Fibroblast of skin of abdomen (primary cell): ENCODE measurements around the gene RPL19.
A peak's percentile ranks its signal among the peaks of the same experiment; 100 is the strongest.

Experiments used
- DNase-seq: peaks from one replicate; pipeline ENCODE4 v3.0.0-alpha.2; 2013

RPL19 gene

DNA sequence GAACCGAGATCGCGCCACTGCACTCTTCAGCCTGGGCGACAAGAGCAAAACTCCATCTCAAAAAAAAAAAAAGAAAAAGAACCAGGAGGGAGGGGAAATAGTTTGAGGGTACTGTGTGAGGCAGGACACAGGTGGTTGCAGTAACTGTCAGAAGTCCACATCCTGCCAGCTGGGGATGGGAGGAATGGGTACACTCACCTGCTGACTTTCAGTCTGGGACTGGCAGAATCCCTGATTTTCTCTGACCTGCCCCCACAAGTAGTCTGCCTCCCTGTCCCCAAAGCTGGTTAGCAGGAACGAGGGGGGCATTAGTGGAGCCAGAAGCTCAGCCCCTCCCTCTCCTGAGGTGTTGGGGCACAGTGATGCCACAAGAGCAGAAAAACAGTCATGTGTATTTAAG, 27.0 kb upstream of the RPL19 start:
- DNase-seq: no peak

DNA sequence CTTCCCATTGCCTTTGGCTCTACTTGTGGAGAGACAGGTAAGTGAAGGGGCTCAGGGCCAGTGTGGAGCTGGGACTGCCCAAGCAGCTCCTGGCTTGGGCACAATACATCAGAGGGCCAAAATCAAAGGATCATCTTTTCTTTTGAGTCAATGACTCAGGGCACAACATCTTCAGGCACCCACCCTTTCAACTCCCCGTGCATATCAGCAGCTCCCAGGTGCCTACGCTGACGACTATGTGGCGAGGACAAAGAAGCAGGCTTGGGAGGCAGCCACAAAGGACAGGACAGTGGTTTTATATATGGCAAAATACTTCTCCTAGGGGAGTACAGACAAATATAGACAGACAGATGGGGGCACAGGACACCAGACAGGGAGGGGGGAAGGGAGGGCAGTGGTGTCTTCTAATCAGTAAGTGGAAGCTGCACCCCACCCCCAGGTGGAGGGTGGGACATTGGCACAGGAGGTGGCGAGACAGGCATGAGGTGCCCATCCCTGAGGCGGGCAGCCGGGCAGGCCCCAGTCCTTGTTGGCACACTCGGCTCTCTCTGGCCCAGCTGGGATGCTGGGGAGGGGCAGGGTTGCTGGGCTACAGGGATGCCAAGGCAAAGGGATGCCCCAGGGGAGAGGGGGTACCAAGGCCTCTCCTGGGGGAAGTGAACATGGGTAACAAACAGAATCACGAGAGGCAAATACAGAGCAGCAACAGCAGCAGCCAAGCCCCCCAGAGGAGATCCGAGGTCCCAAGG, 26.4 kb upstream of the RPL19 start:
- no peak for DNase-seq

DNA sequence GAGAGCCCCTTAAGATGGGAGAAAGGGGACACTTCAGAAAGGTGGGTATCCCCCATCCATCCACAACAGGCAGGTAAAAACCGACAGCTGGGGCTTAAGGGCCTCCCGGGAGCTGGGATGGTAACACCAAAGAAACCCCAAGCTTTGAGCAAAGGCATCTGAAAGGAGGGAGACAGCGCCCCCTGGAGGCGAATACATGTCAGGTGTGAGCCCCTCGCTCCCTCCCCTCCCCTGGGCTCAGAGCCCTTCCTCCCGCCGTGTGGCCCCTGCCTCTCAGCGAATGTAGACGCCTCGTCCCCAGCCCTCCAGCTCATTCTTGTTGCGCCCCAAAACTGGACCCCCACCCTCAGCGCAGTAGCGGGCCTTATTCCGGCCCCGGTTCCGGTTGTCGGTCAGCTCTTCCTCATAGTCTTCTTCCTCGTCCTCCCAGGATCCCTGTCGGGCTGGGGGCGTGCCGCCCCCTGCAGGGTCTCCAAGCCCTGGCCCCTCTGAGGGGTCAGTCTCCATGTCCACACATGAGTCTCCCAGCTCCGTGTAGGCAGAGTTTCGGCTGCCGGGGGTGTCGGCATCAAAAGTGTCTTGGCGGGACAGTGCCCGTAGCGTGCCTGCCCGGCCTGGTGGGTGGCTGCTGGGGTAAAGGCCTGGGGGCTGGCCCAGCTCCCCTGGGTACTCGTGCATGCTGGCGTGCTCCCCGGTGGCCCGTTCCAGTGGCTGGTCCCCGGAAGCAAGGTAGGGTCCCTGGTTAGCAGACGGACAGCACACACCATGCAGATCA, 25.0 kb upstream of the RPL19 start:
- peak; percentile 60 for DNase-seq

DNA sequence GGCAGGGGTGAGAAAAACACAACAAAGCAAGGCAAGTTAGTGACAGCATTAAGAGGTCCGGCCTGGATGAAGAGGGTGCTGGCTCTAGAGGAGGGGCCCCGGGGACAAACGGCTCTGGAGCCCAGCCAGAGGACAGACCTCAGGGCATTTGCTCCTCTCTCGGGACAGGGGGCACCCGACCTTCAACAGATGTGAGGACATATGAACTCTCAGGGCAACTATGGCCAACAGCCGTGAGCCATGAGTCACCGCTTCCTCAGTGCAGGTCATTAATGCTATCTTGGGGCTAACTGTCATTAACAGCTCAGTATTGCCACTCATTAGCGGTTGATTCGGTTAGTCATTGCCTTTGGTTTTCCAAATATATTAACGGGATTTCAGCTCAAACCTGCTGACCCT, 24.4 kb upstream of the RPL19 start:
- DNase-seq: no peak

DNA sequence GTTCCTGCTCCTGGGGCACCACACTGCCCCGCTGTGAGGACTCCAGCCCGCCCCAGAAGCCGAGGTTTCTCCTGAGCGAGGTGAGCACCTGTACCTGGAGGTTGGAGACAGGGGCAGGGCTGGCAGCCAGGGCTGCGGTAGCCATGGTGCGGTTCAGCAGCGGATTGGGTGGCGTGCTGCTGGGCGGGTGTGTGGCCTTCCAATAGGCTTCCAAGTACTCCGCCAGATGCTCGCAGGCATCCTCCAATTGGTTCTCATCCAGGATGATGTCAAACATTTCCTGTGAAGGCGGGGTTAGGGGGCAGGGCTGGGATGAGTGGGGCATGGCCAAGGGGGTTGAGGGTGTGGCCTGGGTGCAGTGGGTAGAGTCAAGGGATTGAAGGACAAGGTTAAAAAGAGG, 22.8 kb upstream of the RPL19 start:
- peak; percentile 21 for DNase-seq

DNA sequence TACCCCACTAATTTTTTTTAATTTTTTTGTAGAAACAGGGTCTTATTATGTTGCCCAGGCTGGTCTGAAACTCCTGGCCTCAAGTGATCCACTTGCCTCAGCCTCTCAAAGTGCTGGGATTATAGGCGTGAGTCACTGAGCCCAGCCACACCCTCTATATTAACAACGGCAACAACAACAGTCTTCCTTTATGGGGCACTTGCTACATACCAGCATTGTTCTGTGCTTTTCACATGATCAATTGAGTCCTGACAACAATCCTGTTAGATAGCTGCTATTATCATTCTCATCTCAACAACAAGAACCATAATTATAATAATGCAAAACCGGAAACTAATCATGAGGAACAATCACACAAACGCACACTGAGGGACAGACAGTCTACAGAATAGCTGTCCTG, 21.5 kb upstream of the RPL19 start:
- DNase-seq: no peak

DNA sequence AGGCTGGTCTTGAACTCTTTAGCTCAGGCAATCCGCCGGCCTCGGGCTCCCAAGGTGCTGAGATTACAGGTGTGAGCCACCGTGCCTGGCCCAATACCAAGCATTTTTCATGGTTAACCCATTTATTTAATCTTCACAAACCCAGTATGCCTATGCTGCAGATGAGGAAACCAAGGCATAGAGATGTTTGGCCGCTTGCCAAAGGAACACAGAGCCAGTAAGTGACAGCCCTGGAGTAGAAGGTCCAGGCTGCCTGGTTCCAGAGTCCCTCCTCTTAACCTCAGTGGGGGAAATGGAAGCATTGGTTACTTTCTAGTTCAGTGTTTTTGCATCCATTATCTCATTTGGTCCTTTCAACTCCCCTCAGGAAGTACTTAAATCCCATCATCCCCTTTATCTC, 18.8 kb upstream of the RPL19 start:
- DNase-seq: no peak

DNA sequence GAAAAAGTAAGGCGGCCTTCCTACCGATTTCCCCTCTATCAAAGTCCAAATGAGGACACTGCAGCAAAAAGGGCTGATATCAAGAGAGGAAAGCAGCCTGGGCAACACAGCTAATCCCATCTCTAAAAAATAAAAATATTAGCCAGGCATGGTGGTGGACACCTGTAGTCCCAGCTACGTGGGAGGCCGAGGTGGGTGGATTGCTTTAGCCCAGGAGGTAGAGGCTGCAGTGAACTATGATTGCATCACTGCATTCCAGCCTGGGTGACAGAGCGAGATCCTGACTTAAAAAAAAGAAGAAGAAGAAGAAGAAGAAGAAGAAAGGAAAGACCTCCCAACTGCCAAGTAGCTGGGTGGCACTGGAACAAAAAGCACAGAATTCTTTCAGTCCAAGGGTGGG, 17.0 kb upstream of the RPL19 start:
- DNase-seq: no peak

DNA sequence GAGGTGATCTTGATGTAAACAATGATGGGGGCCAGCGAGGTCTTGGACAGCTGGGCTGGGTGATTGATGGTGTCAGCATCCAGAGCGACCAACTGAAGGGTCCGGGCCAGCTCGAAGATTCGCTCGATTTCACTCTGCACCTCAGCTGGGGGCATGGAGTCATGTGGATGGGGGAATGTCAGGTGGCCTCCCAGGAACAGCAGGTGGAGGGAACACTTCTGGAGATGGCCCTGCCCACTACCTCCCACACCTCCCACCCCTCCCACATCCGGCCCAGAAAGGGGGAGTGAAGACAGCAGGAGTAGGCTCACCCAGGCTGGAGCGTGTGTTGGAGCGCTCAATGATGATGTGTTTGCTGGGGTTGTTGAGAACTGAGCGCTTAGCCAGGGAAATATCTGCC, 16.4 kb upstream of the RPL19 start:
- DNase-seq: no peak

DNA sequence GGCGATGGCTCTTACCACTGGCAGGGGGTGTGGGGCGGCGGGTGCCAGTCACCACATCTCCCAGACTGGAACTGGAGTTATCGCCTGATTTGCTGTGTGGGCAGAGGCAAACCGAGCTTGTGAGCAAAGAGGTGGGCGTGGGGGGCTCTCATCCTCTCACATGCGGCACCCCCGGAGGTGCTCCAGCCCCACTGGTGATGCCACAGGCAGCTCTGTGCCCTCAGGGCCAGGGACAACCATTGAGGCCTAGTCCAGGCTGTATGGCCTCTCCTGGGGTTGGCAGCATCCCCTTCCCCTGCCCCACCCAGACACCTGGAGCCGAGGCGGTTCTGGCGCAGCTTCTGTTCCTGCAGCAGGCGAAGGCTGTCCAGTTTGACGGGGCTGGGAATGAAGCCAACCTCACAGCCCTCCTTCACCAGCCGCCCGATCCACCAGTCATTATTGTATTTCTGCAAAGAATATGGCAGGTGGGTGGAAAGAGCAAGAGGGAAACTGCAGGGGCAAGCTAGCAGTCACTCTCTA, 13.5 kb upstream of the RPL19 start:
- no peak for DNase-seq

DNA sequence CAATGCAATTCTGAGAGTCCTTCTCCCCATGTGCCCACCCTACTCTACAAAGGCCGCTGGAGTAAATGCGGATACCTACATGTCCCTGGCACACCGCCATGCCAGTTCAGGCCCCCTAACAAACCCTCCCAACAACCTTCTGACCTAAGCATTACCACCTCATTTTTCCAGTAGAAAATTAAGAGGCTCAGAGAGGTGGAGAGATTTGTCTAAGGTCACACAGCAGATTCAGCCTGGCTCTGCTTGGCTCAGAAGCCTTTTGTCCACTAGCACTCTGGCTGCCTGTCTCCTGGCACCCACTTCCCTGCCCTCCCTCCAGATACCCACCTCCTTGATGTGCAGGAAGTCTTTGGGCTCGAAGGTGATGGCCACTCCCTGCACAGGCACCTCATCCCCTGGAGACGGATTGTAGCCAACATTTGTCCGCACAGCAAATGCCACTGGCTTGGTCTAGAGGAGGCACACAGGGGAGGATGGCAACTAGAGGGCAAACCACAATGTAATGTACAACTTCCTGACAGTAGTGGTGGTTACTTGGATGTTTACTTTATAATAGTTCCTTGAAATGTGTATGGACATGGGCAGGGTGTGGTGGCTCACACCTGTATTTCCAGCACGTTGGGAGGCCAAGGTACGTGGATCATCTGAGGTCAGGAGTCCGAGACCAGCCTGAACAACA, 12.8 kb upstream of the RPL19 start:
- DNase-seq: no peak

DNA sequence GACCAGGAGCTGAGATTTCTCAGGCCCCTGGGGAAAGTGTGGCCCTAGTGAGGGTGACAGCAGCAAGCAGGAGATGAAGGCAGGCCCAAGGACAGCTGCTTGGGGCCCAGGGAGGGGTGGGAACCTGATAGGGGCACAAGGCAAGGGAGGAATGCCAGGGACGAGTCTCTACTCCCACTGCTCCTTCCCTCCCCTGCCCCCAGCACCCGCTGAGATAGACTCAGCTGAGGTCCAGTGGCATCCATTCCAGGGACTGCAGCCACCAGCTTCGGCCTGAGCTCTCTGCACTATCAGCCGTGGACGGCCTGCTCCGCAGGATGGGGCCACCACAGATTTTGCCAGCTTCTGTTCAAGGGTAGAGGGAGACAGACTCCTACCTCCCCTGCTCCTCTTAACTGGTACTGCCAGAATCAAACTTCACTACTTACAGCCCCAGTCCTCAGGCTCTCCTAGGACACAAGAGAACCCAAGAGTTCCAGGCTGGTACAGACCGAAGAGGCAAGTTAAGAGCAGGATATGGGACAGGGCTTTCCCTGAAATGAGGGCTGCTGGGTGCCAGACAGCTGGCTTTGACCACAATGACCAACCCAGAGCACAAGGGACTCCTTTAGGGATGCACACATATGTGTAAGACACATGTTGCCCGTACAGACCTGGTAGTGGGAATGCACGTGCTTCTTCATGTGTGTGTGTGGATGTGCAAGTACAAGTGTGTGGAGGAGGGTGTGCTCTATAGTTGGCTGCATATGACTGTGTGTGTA, 8.2 kb upstream of the RPL19 start:
- no peak for DNase-seq

DNA sequence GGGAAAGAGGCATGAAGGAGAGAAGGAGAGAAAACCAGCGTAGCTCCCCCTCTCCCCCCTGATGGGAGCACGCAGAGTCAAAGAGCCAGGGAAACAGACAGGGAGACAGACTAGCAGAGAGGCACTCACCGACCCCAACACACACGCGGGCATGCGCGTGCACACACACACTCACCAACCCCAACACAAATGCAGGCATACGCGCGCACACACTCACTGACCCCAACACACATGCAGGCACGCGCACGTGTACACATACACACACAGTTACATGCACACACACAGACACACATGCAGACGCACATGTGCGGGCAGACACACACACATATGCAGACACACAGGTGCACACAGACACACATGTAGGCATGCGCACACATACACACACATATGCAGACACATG, 7.2 kb upstream of the RPL19 start:
- DNase-seq: no peak

DNA sequence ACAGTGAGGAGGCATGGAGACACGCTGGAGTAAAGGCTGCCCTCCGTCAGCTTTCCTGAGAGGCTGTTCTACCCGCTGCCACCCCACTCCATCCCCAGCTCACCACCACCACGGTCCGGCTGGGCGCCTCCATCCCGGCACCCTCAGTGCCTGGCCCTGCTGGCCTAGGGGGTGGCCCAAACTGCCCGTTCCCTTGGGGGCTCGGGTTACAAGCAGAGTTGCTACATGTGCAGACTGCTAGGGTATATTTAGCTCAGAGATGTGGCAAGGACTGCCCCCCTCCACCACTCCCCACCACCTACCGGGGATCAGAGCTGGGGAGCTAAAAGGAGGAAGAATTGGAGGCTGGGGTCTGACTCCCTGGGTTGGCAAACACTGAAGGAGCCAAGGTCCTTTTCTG, 6.7 kb upstream of the RPL19 start:
- DNase-seq: no peak

DNA sequence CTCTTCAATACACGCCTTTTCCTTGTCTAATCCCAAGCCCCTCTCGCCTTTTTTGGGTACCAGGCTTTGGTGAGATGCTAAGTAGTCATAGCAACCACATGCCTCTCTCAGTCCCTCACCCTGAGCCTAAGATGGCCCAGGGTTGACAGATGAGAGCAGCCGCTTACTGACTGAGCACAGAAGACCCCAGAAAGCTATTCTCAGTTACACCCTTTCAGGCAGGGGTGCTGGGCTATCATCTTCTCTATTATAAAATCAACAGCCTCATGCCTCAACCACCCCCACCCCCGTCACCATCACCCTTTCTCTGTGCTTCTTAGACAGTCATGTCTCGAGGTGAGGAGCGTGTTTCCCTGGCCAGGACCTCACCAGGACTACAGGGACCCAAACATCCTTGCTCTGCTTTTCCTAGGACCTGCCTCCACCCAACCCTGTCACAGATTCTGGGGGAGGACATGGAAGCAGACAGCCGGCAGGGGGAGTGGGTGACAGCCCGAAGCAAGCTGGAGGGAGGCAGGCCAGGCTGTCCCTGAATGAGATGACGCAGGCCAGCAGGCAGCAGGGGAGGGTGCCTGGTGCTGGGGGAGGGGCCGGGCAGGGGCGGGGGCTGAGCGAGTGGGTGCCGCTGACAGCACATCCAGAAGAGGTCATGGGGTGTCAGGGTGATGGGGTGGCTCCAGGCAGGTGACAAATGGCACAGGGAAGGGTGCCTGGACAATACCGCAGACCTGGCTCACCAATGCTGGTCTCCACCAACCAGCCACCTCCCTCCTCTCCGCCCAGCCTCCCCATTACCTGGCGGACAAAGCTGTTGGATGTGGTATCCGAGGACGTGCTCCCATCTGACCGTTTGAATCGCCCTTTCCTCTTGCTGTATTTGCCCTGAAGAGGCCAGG, 5.7 kb upstream of the RPL19 start:
- DNase-seq: peak; percentile 63

DNA sequence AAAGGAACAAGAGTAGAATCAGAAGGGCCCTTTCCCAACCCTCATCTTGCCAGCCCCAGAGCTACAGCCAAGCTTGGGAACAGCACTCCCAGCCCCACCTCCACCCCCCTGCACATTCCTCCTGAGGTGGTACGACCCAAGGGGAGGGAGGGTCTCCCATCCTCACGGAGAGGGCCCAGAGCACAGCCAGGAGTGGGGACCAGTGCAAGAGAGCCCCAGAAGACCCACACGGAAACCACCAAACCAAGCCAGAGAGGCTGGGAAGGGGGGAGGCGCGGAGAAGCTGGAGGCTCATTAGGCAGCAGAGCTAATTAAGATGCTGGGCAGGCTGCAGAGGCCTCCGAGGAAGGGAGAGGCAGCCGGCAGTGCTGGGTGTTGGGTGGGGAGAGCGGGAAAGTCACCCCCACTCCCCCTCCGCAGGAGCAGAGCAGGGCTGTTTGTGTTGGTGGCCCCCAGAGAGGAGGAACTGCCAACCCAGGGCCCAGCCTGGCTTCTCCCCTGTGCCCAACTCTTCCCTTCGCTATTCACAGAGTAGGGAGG, 5.0 kb upstream of the RPL19 start:
- no peak for DNase-seq

DNA sequence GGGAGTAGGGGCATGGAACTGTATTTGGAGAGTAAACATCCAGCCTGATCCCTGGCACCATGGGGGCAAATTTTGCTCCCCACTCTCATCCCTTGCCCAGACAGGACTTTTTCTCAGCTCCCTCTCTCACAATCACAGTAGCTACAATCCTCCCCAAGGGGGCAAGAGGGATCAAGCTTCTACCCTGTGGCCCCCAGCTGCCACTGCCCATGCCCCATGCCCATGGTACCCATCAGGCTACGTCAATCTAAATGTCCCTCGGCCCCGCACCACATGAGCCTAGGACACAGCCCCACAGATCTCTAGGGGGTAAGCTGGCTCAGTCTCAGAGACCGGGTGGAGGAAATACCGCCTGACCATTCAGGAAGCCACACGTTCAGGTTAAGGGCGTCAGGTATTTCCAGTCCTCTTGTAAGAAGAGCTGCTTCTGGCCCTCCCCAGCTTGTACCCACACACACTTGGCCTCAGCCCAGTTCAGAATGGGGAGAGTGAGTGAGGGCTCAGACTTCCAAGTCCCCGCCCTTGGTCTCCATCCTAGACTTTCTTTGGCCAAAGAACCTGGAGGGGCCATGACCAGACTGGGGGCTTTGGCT, 4.4 kb upstream of the RPL19 start:
- DNase-seq: no peak

DNA sequence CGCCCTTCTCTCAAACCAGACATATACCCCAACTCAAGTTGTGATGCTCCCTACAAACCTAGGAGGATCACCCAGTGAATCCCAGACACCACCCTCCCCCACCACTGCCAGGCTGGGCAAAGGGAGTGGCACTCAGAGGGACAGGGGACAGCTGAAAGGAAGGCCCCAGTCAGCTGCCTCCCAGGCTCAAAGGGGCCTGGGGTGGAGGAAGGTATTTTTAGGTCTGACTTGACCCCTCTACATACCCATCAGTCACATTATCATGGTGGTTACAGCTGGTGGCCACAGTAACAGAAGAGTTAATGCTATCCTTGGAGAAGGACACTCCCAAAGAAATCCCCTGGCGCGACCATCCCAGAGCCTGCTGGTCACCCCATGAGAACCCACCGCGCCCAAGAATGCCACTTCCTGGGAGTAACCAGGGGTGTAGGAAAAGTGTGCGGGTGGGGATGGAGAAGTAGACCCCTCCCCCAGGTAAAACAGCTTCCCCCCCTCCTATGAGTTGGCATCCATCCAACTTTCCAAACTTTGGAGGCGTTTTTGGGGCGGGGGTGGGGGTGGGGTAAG, 3.8 kb upstream of the RPL19 start:
- DNase-seq: no peak

DNA sequence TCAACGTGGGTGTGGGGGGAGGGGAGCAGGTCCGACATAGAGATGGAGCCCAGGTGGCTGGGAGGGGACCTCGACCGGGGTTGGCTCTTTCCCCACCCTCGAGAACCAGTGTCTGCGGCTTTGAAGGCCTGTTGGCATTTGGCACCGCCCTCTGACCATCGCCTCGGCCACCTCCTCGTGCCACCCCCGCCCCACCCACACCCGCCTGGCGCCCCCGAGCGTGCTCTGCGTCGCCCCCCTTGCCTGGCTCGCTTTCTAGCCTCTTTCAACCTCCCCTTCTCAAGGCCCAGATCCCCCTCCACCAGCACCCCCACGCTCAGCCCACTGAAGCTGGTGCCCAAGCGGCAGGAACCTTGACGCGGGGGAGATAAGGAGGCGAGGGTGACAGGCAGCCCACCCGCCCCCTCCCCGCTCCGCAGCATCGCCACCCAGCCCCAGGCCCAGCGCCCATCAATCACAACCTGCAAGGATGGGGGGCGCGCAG, 3.2 kb upstream of the RPL19 start:
- no peak for DNase-seq
